Measurements from ENCODE around the gene SPG7. TPM values are rescaled to one million over a fixed set of nuclear protein-coding genes. Genes with fewer than 3 reads are reported as not detected.

Gene SPG7
- total RNA-seq, 1 donor from 2014 or later: 115 TPM

- no peaks in the 10 kb centered on the region for H3K27me3 Mint-ChIP-seq (ENCODE audit: low read depth)
- H3K27ac Mint-ChIP-seq: no peak overlapping the region
- H3K4me1 Mint-ChIP-seq (ENCODE audit: low read depth): peaks cover 6% of the 10 kb centered on the region
- intact Hi-C loops (cut with micrococcal nuclease): no loop called here
- H3K9me3 Mint-ChIP-seq: no peaks in the 10 kb centered on the region
- H3K36me3 Mint-ChIP-seq (ENCODE audit: low read depth): peaks cover 35% of the 10 kb centered on the region
- no peak for DNase-seq (ENCODE audit: low spot score)
- H3K4me3 Mint-ChIP-seq (ENCODE audit: low read depth): no peak overlapping the region
Measured at GRCh38 chr16:89546781-89547180, 38.6 kb downstream of the SPG7 start.

- H3K4me1 Mint-ChIP-seq (ENCODE audit: low read depth): peaks cover 6% of the 10 kb centered on the region
- DNase-seq (ENCODE audit: low spot score): no peak
- no peak overlapping the region for H3K27ac Mint-ChIP-seq
- H3K9me3 Mint-ChIP-seq: no peaks in the 10 kb centered on the region
- H3K36me3 Mint-ChIP-seq (ENCODE audit: low read depth): peaks cover 39% of the 10 kb centered on the region
- intact Hi-C loops (cut with micrococcal nuclease): no loop called here
- no peaks in the 10 kb centered on the region for H3K27me3 Mint-ChIP-seq (ENCODE audit: low read depth)
- H3K4me3 Mint-ChIP-seq (ENCODE audit: low read depth): no peak overlapping the region
Measured at GRCh38 chr16:89547291-89547690, 39.1 kb downstream of the SPG7 start.

GRCh38 chr16:89547860-89548259 lies 39.7 kb downstream of the SPG7 start:
- Mint-ChIP-seq H3K36me3 (ENCODE audit: low read depth) (peaks cover 42% of the 10 kb centered on the region), H3K4me1 (ENCODE audit: low read depth) (peaks cover 6% of the 10 kb centered on the region), H3K27ac (peak overlapping the region; percentile 38), H3K9me3 (no peaks in the 10 kb centered on the region), H3K4me3 (ENCODE audit: low read depth) (no peak overlapping the region), H3K27me3 (ENCODE audit: low read depth) (no peaks in the 10 kb centered on the region)
- no peak for DNase-seq (ENCODE audit: low spot score)
- intact Hi-C loops (cut with micrococcal nuclease): no loop called here

- no peak for DNase-seq (ENCODE audit: low spot score)
- H3K4me1 Mint-ChIP-seq (ENCODE audit: low read depth): peaks cover 6% of the 10 kb centered on the region
- no peaks in the 10 kb centered on the region for H3K9me3 Mint-ChIP-seq
- peaks cover 43% of the 10 kb centered on the region for H3K36me3 Mint-ChIP-seq (ENCODE audit: low read depth)
- peak overlapping the region; percentile 84 for H3K27ac Mint-ChIP-seq
- intact Hi-C loops (cut with micrococcal nuclease): no loop called here
- no peak overlapping the region for H3K4me3 Mint-ChIP-seq (ENCODE audit: low read depth)
- H3K27me3 Mint-ChIP-seq (ENCODE audit: low read depth): no peaks in the 10 kb centered on the region
Measured at GRCh38 chr16:89548344-89549006, 40.3 kb downstream of the SPG7 start.

- H3K4me3 Mint-ChIP-seq (ENCODE audit: low read depth): no peak overlapping the region
- DNase-seq (ENCODE audit: low spot score): no peak
- no peaks in the 10 kb centered on the region for H3K27me3 Mint-ChIP-seq (ENCODE audit: low read depth)
- no peaks in the 10 kb centered on the region for H3K9me3 Mint-ChIP-seq
- H3K4me1 Mint-ChIP-seq (ENCODE audit: low read depth): peaks cover 6% of the 10 kb centered on the region
- intact Hi-C loops (cut with micrococcal nuclease): no loop called here
- peaks cover 43% of the 10 kb centered on the region for H3K36me3 Mint-ChIP-seq (ENCODE audit: low read depth)
- H3K27ac Mint-ChIP-seq: peak overlapping the region; percentile 84
Measured at GRCh38 chr16:89549007-89549700, 41.0 kb downstream of the SPG7 start.

- Mint-ChIP-seq H3K9me3 (no peaks in the 10 kb centered on the region), H3K4me1 (ENCODE audit: low read depth) (peaks cover 6% of the 10 kb centered on the region), H3K4me3 (ENCODE audit: low read depth) (no peak overlapping the region), H3K36me3 (ENCODE audit: low read depth) (peaks cover 44% of the 10 kb centered on the region), H3K27me3 (ENCODE audit: low read depth) (no peaks in the 10 kb centered on the region), H3K27ac (no peak overlapping the region)
- no peak for DNase-seq (ENCODE audit: low spot score)
- intact Hi-C loops (cut with micrococcal nuclease): no loop called here
Measured at GRCh38 chr16:89550421-89551007, 42.3 kb downstream of the SPG7 start.

GRCh38 chr16:89552329-89552728 lies 44.1 kb downstream of the SPG7 start:
- DNase-seq (ENCODE audit: low spot score): no peak
- H3K27ac Mint-ChIP-seq: no peak overlapping the region
- intact Hi-C loops (cut with micrococcal nuclease): no loop called here
- H3K4me1 Mint-ChIP-seq (ENCODE audit: low read depth): peaks cover 9% of the 10 kb centered on the region
- no peak overlapping the region for H3K4me3 Mint-ChIP-seq (ENCODE audit: low read depth)
- H3K36me3 Mint-ChIP-seq (ENCODE audit: low read depth): peaks cover 57% of the 10 kb centered on the region
- no peaks in the 10 kb centered on the region for H3K27me3 Mint-ChIP-seq (ENCODE audit: low read depth)
- no peaks in the 10 kb centered on the region for H3K9me3 Mint-ChIP-seq

GRCh38 chr16:89552913-89553312 lies 44.7 kb downstream of the SPG7 start:
- H3K27ac Mint-ChIP-seq: no peak overlapping the region
- no peaks in the 10 kb centered on the region for H3K27me3 Mint-ChIP-seq (ENCODE audit: low read depth)
- no peak overlapping the region for H3K4me3 Mint-ChIP-seq (ENCODE audit: low read depth)
- H3K4me1 Mint-ChIP-seq (ENCODE audit: low read depth): peaks cover 13% of the 10 kb centered on the region
- no peak for DNase-seq (ENCODE audit: low spot score)
- intact Hi-C loops (cut with micrococcal nuclease): no loop called here
- H3K9me3 Mint-ChIP-seq: no peaks in the 10 kb centered on the region
- peaks cover 59% of the 10 kb centered on the region for H3K36me3 Mint-ChIP-seq (ENCODE audit: low read depth)

GRCh38 chr16:89553733-89554132 lies 45.5 kb downstream of the SPG7 start:
- H3K9me3 Mint-ChIP-seq: no peaks in the 10 kb centered on the region
- peaks cover 51% of the 10 kb centered on the region for H3K36me3 Mint-ChIP-seq (ENCODE audit: low read depth)
- intact Hi-C loops (cut with micrococcal nuclease): no loop called here
- DNase-seq (ENCODE audit: low spot score): no peak
- peaks cover 13% of the 10 kb centered on the region for H3K4me1 Mint-ChIP-seq (ENCODE audit: low read depth)
- H3K27me3 Mint-ChIP-seq (ENCODE audit: low read depth): no peaks in the 10 kb centered on the region
- no peak overlapping the region for H3K27ac Mint-ChIP-seq
- H3K4me3 Mint-ChIP-seq (ENCODE audit: low read depth): no peak overlapping the region

GRCh38 chr16:89554343-89554742 lies 46.1 kb downstream of the SPG7 start:
- no peaks in the 10 kb centered on the region for H3K27me3 Mint-ChIP-seq (ENCODE audit: low read depth)
- H3K4me3 Mint-ChIP-seq (ENCODE audit: low read depth): no peak overlapping the region
- H3K9me3 Mint-ChIP-seq: no peaks in the 10 kb centered on the region
- peaks cover 46% of the 10 kb centered on the region for H3K36me3 Mint-ChIP-seq (ENCODE audit: low read depth)
- H3K27ac Mint-ChIP-seq: no peak overlapping the region
- DNase-seq (ENCODE audit: low spot score): no peak
- intact Hi-C loops (cut with micrococcal nuclease): no loop called here
- peaks cover 8% of the 10 kb centered on the region for H3K4me1 Mint-ChIP-seq (ENCODE audit: low read depth)

- Mint-ChIP-seq H3K27me3 (ENCODE audit: low read depth) (no peaks in the 10 kb centered on the region), H3K36me3 (ENCODE audit: low read depth) (peaks cover 39% of the 10 kb centered on the region), H3K4me3 (ENCODE audit: low read depth) (no peak overlapping the region), H3K27ac (no peak overlapping the region), H3K9me3 (no peaks in the 10 kb centered on the region), H3K4me1 (ENCODE audit: low read depth) (peaks cover 12% of the 10 kb centered on the region)
- intact Hi-C loops (cut with micrococcal nuclease): no loop called here
- no peak for DNase-seq (ENCODE audit: low spot score)
Measured at GRCh38 chr16:89555265-89555664, 47.1 kb downstream of the SPG7 start.

- intact Hi-C loops (cut with micrococcal nuclease): no loop called here
- no peak for DNase-seq (ENCODE audit: low spot score)
- Mint-ChIP-seq H3K4me1 (ENCODE audit: low read depth) (peaks cover 12% of the 10 kb centered on the region), H3K36me3 (ENCODE audit: low read depth) (peaks cover 34% of the 10 kb centered on the region), H3K4me3 (ENCODE audit: low read depth) (no peak overlapping the region), H3K27me3 (ENCODE audit: low read depth) (no peaks in the 10 kb centered on the region), H3K27ac (no peak overlapping the region), H3K9me3 (no peaks in the 10 kb centered on the region)
Measured at GRCh38 chr16:89555780-89556179, 47.6 kb downstream of the SPG7 start.
